CD4-positive, alpha-beta T cell treated with Interleukin-4 for 4 hours (primary cell): ENCODE results near the gene C2orf15.
A peak's percentile ranks its signal among the peaks of the same experiment; 100 is the strongest.
"Not testable (repeated sequence)": the region's sequence is repeated elsewhere in the genome, so short reads cannot be mapped to it uniquely, and the experiment has no call there.

Experiments used
- DNase-seq: peaks from one replicate; pipeline ENCODE4 v3.0.0-alpha.2; 2020

C2orf15 gene

GRCh38 chr2:99169534-99169933 is 28.0 kb downstream of the C2orf15 start:
- DNase-seq, result no peak

- DNase-seq, result no peak
Measured at GRCh38 chr2:99171377-99172140, 30.1 kb downstream of the C2orf15 start.

GRCh38 chr2:99180755-99181623 is 39.5 kb downstream of the C2orf15 start, which contains the start of the genes MITD1 and MRPL30:
MITD1 (minus strand) TSS chr2:99181058; CDS start chr2:99180981, 77 bp downstream.
MRPL30 (plus strand) TSS chr2:99181184; CDS start chr2:99186204, 5,020 bp downstream.
- DNase-seq, result peak; percentile 91

GRCh38 chr2:99181624-99182000 is 40.1 kb downstream of the C2orf15 start:
- no peak for DNase-seq

GRCh38 chr2:99183025-99183424 is 41.5 kb downstream of the C2orf15 start:
- DNase-seq, result no peak

GRCh38 chr2:99184811-99185210 is 43.3 kb downstream of the C2orf15 start:
- DNase-seq, result no peak

- DNase-seq, result no peak
Measured at GRCh38 chr2:99187011-99187410, 45.5 kb downstream of the C2orf15 start.

- DNase-seq, result no peak
Measured at GRCh38 chr2:99188357-99188756, 46.9 kb downstream of the C2orf15 start.

GRCh38 chr2:99190548-99190947 is 49.0 kb downstream of the C2orf15 start:
- no peak for DNase-seq

GRCh38 chr2:99192364-99192763 is 50.9 kb downstream of the C2orf15 start:
- DNase-seq, result not testable (repeated sequence)

GRCh38 chr2:99198103-99198841 is 56.8 kb downstream of the C2orf15 start:
- no peak for DNase-seq

- no peak for DNase-seq
Measured at GRCh38 chr2:99200076-99200800, 58.7 kb downstream of the C2orf15 start.
